SK-N-MC (cell line): ENCODE measurements around the gene AQP9.

Experiments
- EZH2 ChIP-seq: fragments of 200-600 bp; sonication (generic); IDR thresholded peaks from one replicate; pipeline ENCODE4 v1.6.1; 2017; ENCODE audit warnings: antibody characterized with exemption
- POLR2AphosphoS5 ChIP-seq: IDR thresholded peaks from 2 replicates; pipeline ENCODE4 v1.6.1; 2012; ENCODE audit warnings: mild to moderate bottlenecking, low read depth, low read length, borderline replicate concordance

DNA sequence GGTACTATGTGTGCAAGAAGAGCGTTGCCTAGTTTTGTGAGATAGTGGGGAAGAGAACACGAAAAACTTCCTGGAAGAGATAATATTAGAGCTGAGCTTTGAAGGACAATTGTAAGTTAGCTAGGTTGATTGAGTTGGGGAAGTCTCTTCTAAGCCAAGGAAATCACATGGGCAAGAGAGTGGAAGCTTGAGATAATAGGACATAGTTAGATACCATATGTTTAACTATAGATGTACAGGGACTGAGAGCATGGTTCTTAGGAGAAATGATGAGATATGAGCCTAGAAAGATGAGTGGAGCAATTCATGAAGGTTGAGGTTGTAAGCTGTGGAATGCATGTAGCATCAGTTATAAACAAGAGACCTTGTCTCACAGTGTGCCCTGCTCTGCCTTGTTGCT lies 30.1 kb upstream of the AQP9 start:
- TF ChIP-seq EZH2 (no peak), POLR2AphosphoS5 (no peak)
